Measurements from ENCODE around the gene CEACAM3. TPM values are rescaled to one million over a fixed set of nuclear protein-coding genes. Genes with fewer than 3 reads are reported as not detected.

Gene CEACAM3
- total RNA-seq, 1 experiment from 2014 or later = not detected

DNA sequence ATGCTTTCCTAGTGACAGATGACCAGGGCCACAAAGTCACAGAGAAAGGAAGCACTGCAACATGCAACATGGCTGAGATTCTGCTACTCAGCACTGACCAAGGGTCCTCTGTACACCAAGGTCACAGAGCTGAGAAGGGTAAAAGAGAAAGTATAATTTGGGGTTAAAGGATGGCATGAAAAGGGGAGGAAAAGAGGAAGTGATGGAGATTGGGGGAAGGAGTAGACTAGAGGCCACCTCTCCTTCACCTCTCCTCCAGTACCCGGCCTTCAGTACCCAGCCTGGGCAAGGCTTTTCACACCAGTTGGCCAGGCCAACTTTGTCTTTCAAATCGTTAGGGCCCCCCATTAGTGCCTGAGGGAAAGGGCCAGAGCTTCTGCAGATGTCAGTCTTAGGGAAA lies 57.4 kb downstream of the CEACAM3 start:
- CTCF ChIA-PET = interaction anchor here (0.6 kb wide), 1 partner anchor 198 kb away, joined by 3 read pairs; no protein-coding TSS in a partner anchor
- BruUV-seq (replicated peaks) = no TSS peak
- DNase-seq (ENCODE audit: unreplicated experiment) = no peak
- Mint-ChIP-seq H3K36me3 (ENCODE audit: insufficient read depth, unreplicated experiment) (no peaks in the 10 kb centered on the region), H3K4me3 (ENCODE audit: unreplicated experiment) (no peak overlapping the region), H3K27me3 (ENCODE audit: insufficient read depth, unreplicated experiment) (peaks cover 51% of the 10 kb centered on the region), H3K27ac (ENCODE audit: low read depth, unreplicated experiment) (no peak overlapping the region), H3K9me3 (ENCODE audit: unreplicated experiment) (no peaks in the 10 kb centered on the region), H3K4me1 (ENCODE audit: insufficient read depth, unreplicated experiment) (no peaks in the 10 kb centered on the region)
- intact Hi-C loops (cut with micrococcal nuclease) = no loop called here
- no peak for TF ChIP-seq CTCF (IDR thresholded peaks at IDR 0.05; ENCODE audit: unreplicated experiment)
- POLR2A ChIA-PET = no interaction called here

- peaks cover 13% of the 10 kb centered on the region for H3K27me3 Mint-ChIP-seq (ENCODE audit: insufficient read depth, unreplicated experiment)
- H3K27ac Mint-ChIP-seq (ENCODE audit: low read depth, unreplicated experiment) = peak overlapping the region; percentile 97
- peaks cover 42% of the 10 kb centered on the region for H3K36me3 Mint-ChIP-seq (ENCODE audit: insufficient read depth, unreplicated experiment)
- no peak for DNase-seq (ENCODE audit: unreplicated experiment)
- H3K4me3 Mint-ChIP-seq (ENCODE audit: unreplicated experiment) = peak overlapping the region; percentile 82
- POLR2A ChIA-PET = interaction anchor here (0.6 to 7.7 kb wide), 16 partner anchors 14 to 1393 kb away, joined by 3 to 134 read pairs (median 3); partner anchors contain the start of genes ARHGEF1, CD79A, HNRNPUL1 and LYPD4
- peaks cover 20% of the 10 kb centered on the region for H3K4me1 Mint-ChIP-seq (ENCODE audit: insufficient read depth, unreplicated experiment)
- TF ChIP-seq CTCF (IDR thresholded peaks at IDR 0.05; ENCODE audit: unreplicated experiment) = no peak
- BruUV-seq (replicated peaks) = TSS peak; percentile 64
- intact Hi-C loops (cut with micrococcal nuclease) = no loop called here
- H3K9me3 Mint-ChIP-seq (ENCODE audit: unreplicated experiment) = no peaks in the 10 kb centered on the region
- CTCF ChIA-PET = interaction anchor here (0.5 to 6.2 kb wide), 9 partner anchors 9 to 1527 kb away, joined by 3 to 32 read pairs (median 3); no protein-coding TSS in a partner anchor
These were observed 62.8 kb downstream of the CEACAM3 start for GRCh38 chr19:41859213-41859617.

GRCh38 chr19:41859618-41860418 lies 63.4 kb downstream of the CEACAM3 start, which contains the start of gene RPS19:
RPS19 (plus strand) TSS chr19:41860255; CDS start chr19:41860775, 520 bp downstream.
- CTCF ChIA-PET = interaction anchor here (0.5 to 6.2 kb wide), 11 partner anchors 10 to 1528 kb away, joined by 3 to 32 read pairs (median 3); no protein-coding TSS in a partner anchor
- Mint-ChIP-seq H3K4me3 (ENCODE audit: unreplicated experiment) (peak within 1 kb of the TSS; percentile 82), H3K36me3 (ENCODE audit: insufficient read depth, unreplicated experiment) (peaks cover 48% of the 10 kb centered on the region), H3K27me3 (ENCODE audit: insufficient read depth, unreplicated experiment) (peaks cover 7% of the 10 kb centered on the region), H3K4me1 (ENCODE audit: insufficient read depth, unreplicated experiment) (peaks cover 20% of the 10 kb centered on the region), H3K27ac (ENCODE audit: low read depth, unreplicated experiment) (peak within 1 kb of the TSS; percentile 97), H3K9me3 (ENCODE audit: unreplicated experiment) (no peaks in the 10 kb centered on the region)
- POLR2A ChIA-PET = interaction anchor here (0.6 to 7.7 kb wide), 26 partner anchors 8 to 1394 kb away, joined by 3 to 134 read pairs (median 3); partner anchors contain the start of genes ARHGEF1, CD79A, COQ8B and HNRNPUL1
- DNase-seq (ENCODE audit: unreplicated experiment) = peak; percentile 100
- intact Hi-C loops (cut with micrococcal nuclease) = no loop called here
- BruUV-seq (replicated peaks) = no TSS peak
- peak; percentile 55 for TF ChIP-seq CTCF (IDR thresholded peaks at IDR 0.05; ENCODE audit: unreplicated experiment)
